ENCODE data around the gene KCTD16.

DNA sequence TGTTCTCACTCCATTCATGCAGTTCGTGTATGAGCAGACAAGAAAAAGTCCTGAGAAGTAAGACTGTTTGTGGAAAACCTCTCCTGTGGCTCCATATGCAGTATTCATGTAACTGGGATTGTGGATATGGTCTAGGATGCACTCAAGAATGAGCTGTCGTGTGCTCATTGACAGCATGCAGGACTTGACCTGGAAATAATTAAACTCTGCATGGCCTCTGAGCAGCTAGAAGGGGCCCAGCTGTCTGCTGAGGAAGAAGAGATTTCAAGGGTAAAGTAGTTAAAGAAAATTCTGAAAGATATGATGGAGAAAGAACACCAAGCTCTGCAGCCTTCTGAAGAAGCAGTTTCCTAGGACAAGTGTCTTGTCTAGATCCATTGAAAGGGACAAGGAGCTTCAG, 89.4 kb downstream of the KCTD16 start:
- TF ChIP-seq, protein P1, sequence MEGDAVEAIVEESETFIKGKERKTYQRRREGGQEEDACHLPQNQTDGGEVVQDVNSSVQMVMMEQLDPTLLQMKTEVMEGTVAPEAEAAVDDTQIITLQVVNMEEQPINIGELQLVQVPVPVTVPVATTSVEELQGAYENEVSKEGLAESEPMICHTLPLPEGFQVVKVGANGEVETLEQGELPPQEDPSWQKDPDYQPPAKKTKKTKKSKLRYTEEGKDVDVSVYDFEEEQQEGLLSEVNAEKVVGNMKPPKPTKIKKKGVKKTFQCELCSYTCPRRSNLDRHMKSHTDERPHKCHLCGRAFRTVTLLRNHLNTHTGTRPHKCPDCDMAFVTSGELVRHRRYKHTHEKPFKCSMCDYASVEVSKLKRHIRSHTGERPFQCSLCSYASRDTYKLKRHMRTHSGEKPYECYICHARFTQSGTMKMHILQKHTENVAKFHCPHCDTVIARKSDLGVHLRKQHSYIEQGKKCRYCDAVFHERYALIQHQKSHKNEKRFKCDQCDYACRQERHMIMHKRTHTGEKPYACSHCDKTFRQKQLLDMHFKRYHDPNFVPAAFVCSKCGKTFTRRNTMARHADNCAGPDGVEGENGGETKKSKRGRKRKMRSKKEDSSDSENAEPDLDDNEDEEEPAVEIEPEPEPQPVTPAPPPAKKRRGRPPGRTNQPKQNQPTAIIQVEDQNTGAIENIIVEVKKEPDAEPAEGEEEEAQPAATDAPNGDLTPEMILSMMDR (IDR thresholded peaks at IDR 0.05 in 8 of 11, conservative IDR thresholded peaks at IDR 0.05 in 3 of 11) = no peak
- TF ChIP-seq POLR2AphosphoS5 (IDR thresholded peaks at IDR 0.05) (no peak), POLR2A (IDR thresholded peaks at IDR 0.05) (no peak)
